GM19025 (cell line): Measurements from ENCODE around the gene CAMK2D.

Experiments used
- ATAC-seq: cut with Tn5 transposase; IDR thresholded peaks from one replicate; pipeline ENCODE4 v1.9.1; 2021; ENCODE audit warnings: mild to moderate bottlenecking, low read depth, moderate library complexity; ENCODE audit not compliant: unreplicated experiment

Gene CAMK2D

GRCh38 chr4:113644398-113644797 lies 117.1 kb downstream of the CAMK2D start:
- no peak for ATAC-seq

- no peak for ATAC-seq
These were observed 118.0 kb downstream of the CAMK2D start for GRCh38 chr4:113643505-113643904.

GRCh38 chr4:113641025-113641431 lies 120.5 kb downstream of the CAMK2D start:
- ATAC-seq: peak; percentile 68

GRCh38 chr4:113639326-113639725 lies 122.2 kb downstream of the CAMK2D start:
- no peak for ATAC-seq

- no peak for ATAC-seq
These were observed 123.0 kb downstream of the CAMK2D start for GRCh38 chr4:113638562-113638832.

- no peak for ATAC-seq
These were observed 123.5 kb downstream of the CAMK2D start for GRCh38 chr4:113637823-113638561.

DNA sequence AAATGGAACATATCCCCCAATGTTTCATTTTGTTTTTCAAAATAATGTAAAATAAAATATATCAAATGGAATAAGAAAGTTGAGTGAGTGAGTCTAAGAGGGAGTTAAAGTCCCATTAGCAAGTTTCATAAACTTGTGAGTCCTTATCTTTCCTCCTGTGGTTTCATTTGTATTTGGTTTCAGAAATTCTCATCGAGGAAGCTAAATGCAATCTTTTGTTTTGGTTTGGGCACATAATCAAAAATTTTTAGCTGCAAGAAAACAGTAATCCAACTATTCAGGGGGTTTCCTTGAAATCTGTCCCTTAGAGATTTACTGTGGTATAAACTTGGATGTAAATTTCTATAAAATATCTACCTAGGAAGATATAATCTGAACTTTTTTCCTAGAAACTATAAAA lies 124.2 kb downstream of the CAMK2D start:
- ATAC-seq: no peak

GRCh38 chr4:113636877-113637276 lies 124.7 kb downstream of the CAMK2D start:
- no peak for ATAC-seq

GRCh38 chr4:113636438-113636818 lies 125.1 kb downstream of the CAMK2D start:
- peak; percentile 30 for ATAC-seq

- peak; percentile 4 for ATAC-seq
These were observed 125.7 kb downstream of the CAMK2D start for GRCh38 chr4:113635739-113636437.

DNA sequence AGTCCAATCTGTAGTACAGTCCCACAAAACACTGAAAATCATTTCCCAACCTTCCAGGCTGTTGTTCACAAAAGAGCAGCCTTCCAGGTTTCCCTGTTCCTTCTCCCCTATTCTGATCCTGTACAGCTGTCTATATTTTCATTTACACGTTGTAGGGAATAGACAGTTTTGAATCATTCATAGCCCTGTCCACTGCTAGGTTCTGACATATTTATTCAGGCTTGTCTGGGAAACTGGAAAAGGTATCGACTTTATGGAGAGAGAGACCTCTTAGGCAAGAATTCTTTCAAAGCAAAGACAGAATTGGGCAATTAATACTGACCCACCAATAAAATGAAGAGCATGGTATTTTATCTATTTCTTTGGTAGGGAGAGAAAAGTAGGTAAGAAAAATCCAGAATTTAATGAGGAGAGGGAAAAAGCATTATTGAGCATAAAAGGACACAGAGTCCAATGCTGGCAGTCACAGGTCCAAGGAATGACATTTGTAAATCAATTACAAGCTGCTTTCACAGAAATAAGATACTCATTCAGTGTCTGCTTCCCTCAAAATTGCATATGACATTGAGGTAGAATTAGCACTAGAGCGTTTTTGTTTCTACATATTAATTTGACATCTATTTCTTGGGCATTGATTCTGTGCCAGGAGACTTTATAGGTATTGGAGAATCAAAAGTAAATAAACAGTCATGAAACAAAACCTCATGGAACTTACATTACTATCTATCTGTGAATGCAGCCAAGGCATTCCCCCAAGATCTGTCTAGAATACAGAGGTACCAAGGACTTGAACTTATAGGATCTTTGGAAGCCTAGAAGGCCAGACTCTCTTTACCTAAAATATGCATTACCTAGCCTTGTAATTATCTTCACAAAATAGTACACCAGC lies 127.2 kb downstream of the CAMK2D start:
- no peak for ATAC-seq

- ATAC-seq: no peak
These were observed 128.1 kb downstream of the CAMK2D start for GRCh38 chr4:113633467-113633866.

- ATAC-seq: no peak
These were observed 132.8 kb downstream of the CAMK2D start for GRCh38 chr4:113628711-113629110.

- ATAC-seq: no peak
These were observed 134.2 kb downstream of the CAMK2D start for GRCh38 chr4:113627321-113627720.

DNA sequence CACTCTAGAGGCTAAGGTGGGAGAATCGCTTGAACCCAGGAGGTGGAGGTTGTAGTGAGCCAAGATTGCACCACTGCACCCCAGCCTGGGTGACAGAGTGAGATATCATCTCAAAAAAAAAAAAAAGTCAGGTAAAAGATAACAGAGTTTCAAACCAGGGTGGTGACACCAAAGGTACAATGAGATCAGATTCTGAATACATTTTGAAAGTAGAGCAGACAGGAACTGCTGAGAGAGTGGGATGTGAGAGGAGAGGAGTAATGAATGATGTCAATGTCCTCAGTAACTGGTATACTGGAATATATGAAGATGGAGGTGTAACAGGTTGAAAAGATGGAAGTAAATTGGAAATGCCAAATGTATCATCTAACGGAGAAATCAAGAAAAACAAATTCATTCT lies 135.6 kb downstream of the CAMK2D start:
- no peak for ATAC-seq

DNA sequence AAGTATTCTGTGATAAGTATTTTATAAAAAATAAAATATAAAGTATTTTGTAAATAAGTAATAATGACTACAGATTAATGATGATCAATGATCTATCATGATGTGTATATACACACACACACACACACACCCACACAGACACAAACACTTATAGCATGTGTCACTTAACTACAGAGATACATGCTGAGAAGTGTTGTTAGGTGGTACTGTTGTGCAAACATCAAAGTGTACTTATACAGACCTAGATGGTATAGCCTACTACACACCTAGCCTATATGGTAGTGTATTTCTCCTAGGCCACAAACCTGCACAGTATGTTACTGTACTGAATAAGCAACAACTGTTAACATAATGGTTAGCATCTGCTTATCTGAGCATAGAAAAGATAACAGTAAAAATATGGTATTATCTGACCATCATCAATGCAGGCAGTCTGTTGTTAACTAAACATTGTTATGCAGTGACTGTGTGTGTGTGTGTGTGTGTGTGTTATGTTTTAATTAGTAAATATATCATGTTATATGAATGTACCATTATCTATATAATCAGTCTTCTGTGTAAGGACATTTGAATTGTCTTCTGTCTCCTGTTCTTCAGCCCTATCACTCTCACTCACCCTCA lies 138.2 kb downstream of the CAMK2D start:
- no peak for ATAC-seq

- no peak for ATAC-seq
These were observed 139.9 kb downstream of the CAMK2D start for GRCh38 chr4:113621633-113622032.

DNA sequence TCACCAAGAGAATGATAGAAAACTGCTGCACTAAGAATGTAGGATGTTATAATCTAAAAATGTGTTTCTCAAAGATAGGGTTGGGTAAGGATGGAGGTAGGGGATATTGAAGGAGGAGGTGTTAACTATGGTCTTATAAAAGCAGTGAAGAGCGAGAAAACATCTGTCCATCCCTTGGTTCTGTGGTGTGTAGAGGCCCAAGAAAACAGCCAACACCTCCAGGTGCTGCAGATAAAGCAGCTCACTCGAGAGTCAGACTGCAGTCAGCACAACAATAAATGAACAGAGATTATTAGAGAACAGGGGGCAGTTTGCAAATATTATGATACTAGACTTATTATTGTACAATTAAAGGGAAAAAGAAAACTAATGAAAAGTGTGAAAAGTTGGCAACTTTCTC lies 141.5 kb downstream of the CAMK2D start:
- no peak for ATAC-seq

GRCh38 chr4:113619526-113619925 lies 142.0 kb downstream of the CAMK2D start:
- ATAC-seq: no peak

DNA sequence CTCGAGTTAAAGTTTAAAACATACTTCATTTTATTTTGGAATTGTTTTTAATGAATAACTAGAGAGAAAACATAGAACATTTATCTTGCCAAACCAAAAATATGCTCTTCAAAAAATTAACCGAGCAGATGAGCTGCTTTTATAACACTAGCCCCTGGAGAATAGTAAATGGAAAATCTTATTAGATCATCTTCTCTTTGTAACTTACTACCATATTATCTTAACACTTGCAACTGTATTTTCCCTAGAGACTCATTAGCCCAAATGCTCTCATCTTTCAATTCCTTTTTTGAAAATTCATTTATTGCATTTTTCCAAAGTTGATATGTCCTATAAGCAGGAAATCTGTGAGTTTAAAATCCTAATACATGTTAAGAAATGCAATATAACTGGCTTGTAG lies 143.3 kb downstream of the CAMK2D start:
- ATAC-seq: no peak

- no peak for ATAC-seq
These were observed 144.3 kb downstream of the CAMK2D start for GRCh38 chr4:113617195-113617594.
